ENCODE results near the gene ST6GAL1. TPM values are rescaled to one million over a fixed set of nuclear protein-coding genes. Genes with fewer than 3 reads are reported as not detected.

Gene ST6GAL1
- total RNA-seq, 1 experiment from 2014 or later = 15.6 TPM

- Histone ChIP-seq H4K20me1 (ENCODE audit: insufficient read depth) (no peaks in the 10 kb centered on the region), H3K9ac (ENCODE audit: low read length) (no peak overlapping the region), H3K4me1 (ENCODE audit: control insufficient read depth in 1 of 2, insufficient read depth in 2 of 2, low read length in 2 of 2) (no peaks in the 10 kb centered on the region), H3K27ac (ENCODE audit: low read depth, low read length) (no peak overlapping the region), H3K4me3 (replicated peaks in 1 of 2; ENCODE audit: low read depth in 1 of 2, low read length in 2 of 2) (no peak overlapping the region), H3K27me3 (ENCODE audit: insufficient read depth, low read length) (no peaks in the 10 kb centered on the region), H2AFZ (ENCODE audit: low read depth, low read length, poor library complexity, severe bottlenecking) (no peak overlapping the region), H3K79me2 (ENCODE audit: insufficient read depth, low read length) (no peaks in the 10 kb centered on the region), H3K36me3 (ENCODE audit: control insufficient read depth in 1 of 2, insufficient read depth in 2 of 2, low read length in 2 of 2) (no peaks in the 10 kb centered on the region), H3K9me3 (ENCODE audit: control insufficient read depth in 1 of 2, insufficient read depth in 1 of 2, low read depth in 1 of 2, low read length in 2 of 2) (no peaks in the 10 kb centered on the region), H3K9me2 (ENCODE audit: insufficient read depth) (no peaks in the 10 kb centered on the region), H3K4me2 (ENCODE audit: low read length) (no peak overlapping the region)
- POLR2A ChIA-PET = no interaction called here
- no TSS peak for BruUV-seq (replicated peaks)
- ATAC-seq = no peak
- no peak for TF ChIP-seq RAD21 (IDR thresholded peaks at IDR 0.05; ENCODE audit: low read depth)
- no peak for TF ChIP-seq POLR2A (IDR thresholded peaks at IDR 0.05; ENCODE audit: borderline replicate concordance, extremely low read depth, insufficient read depth, insufficient read length)
- no peak for TF ChIP-seq CTCF (IDR thresholded peaks at IDR 0.05 in 2 of 3, conservative IDR thresholded peaks at IDR 0.05 in 1 of 3; ENCODE audit: borderline replicate concordance in 1 of 3, insufficient read depth in 1 of 3, low read depth in 2 of 3, low read length in 2 of 3)
- no peak for TF ChIP-seq CEBPB (IDR thresholded peaks at IDR 0.05; ENCODE audit: low read depth)
- no peak for TF ChIP-seq REST (IDR thresholded peaks at IDR 0.05; ENCODE audit: low read depth)
- no peak for TF ChIP-seq SIN3A (IDR thresholded peaks at IDR 0.05; ENCODE audit: low read depth)
- TF ChIP-seq ZFX (IDR thresholded peaks at IDR 0.05) = no peak
- no peak for DNase-seq (ENCODE audit: low read depth, low spot score)
- RAD21 ChIA-PET (ENCODE audit: low non-redundant PET in 1 of 2, low total read pairs in 2 of 2, uncharacterized antibody in 2 of 2, unreplicated experiment in 2 of 2) = no interaction called here
- CTCF ChIA-PET = no interaction called here
- intact Hi-C loops (cut with micrococcal nuclease) = no loop called here
Measured at GRCh38 chr3:187079090-187080022, 149.0 kb downstream of the ST6GAL1 start.

All from HCT116 (cell line).